ENCODE measurements around the gene MRPL48.

GRCh38 chr11:73852049-73852448 lies 64.4 kb downstream of the MRPL48 start:
- TF ChIP-seq REST (IDR thresholded peaks at IDR 0.05; ENCODE audit: insufficient read depth in 1 of 2, low read depth in 2 of 2, low read length in 2 of 2) (no peak), SIN3A (IDR thresholded peaks at IDR 0.05; ENCODE audit: borderline replicate concordance, insufficient read depth, low read length) (no peak)

All from PFSK-1 (cell line).